Activated T-helper 1 cell treated with anti-CD3 and anti-CD28 coated beads, Interleukin-12 subunit alpha, Interleukin-12 subunit beta, Interleukin-2, Interleukin-4 antibody, amounts not matched to agents 30 ng/mL and 10 ng/mL and 1 ng/mL, durations not matched to agents 14 hours and 24 hours and 36 hours (primary cell): ENCODE measurements around the gene AFF3. TPM values are rescaled to one million over a fixed set of nuclear protein-coding genes. Genes with fewer than 3 reads are reported as not detected.

ENCODE experiments used
- DNase-seq: peaks from one replicate; pipeline ENCODE4 v3.0.0; 2021; ENCODE audit warnings: low spot score
- H3K27ac Mint-ChIP-seq: one replicate; pipeline ENCODE4 v1.8.0; 2021; ENCODE audit warnings: mild to moderate bottlenecking, mixed read lengths
- H3K27me3 Mint-ChIP-seq: one replicate; pipeline ENCODE4 v1.8.0; 2022; ENCODE audit warnings: mild to moderate bottlenecking, moderate library complexity, mixed read lengths; ENCODE audit not compliant: insufficient read depth
- H3K36me3 Mint-ChIP-seq: one replicate; pipeline ENCODE4 v1.8.0; 2021; ENCODE audit warnings: low read depth, mixed read lengths
- H3K4me1 Mint-ChIP-seq: one replicate; pipeline ENCODE4 v1.8.0; 2021; ENCODE audit warnings: low read depth, mixed read lengths
- H3K4me3 Mint-ChIP-seq: one replicate; pipeline ENCODE4 v1.8.0; 2021; ENCODE audit warnings: mild to moderate bottlenecking, moderate library complexity, mixed read lengths
- H3K9me3 Mint-ChIP-seq: one replicate; pipeline ENCODE4 v1.8.0; 2021; ENCODE audit warnings: mixed read lengths
- intact Hi-C: fragments of 100-400 bp; cut with micrococcal nuclease; formaldehyde crosslinking; loops from one replicate; pipeline ENCODE4 v1.15.1; 2024
- total RNA-seq: library from RNA; stranded (reverse); gene quantifications from 2 replicates; pipeline ENCODE4 v1.2.3, GENCODE V29; 2022

AFF3 gene
- total RNA-seq, 1 donor from 2014 or later: 2.4 TPM

DNA sequence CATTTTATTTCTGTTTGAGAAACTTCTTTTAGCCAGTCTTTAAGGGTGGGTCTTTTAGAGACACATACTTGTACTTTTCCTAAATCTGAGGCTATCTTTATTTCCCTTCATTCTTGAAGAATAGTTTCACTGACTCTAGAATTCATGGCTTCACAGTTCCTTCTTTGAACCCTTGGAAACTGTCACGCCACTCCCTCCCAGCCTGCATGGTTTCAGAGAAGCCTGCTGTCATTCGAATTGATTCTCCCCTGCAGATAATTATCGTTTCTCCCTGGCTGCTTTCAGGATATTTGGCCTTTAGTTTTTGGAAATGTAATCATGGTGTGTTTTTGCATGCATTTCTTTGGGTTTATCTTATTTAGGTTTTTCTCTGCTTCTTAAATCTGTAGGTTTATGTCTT, 580.6 kb downstream of the AFF3 start:
- peaks cover 19% of the 10 kb centered on the region for H3K27me3 Mint-ChIP-seq
- H3K4me3 Mint-ChIP-seq: no peak overlapping the region
- intact Hi-C loops: no loop called here
- no peaks in the 10 kb centered on the region for H3K36me3 Mint-ChIP-seq
- no peaks in the 10 kb centered on the region for H3K9me3 Mint-ChIP-seq
- no peak overlapping the region for H3K27ac Mint-ChIP-seq
- no peak for DNase-seq
- H3K4me1 Mint-ChIP-seq: peaks cover 4% of the 10 kb centered on the region

DNA sequence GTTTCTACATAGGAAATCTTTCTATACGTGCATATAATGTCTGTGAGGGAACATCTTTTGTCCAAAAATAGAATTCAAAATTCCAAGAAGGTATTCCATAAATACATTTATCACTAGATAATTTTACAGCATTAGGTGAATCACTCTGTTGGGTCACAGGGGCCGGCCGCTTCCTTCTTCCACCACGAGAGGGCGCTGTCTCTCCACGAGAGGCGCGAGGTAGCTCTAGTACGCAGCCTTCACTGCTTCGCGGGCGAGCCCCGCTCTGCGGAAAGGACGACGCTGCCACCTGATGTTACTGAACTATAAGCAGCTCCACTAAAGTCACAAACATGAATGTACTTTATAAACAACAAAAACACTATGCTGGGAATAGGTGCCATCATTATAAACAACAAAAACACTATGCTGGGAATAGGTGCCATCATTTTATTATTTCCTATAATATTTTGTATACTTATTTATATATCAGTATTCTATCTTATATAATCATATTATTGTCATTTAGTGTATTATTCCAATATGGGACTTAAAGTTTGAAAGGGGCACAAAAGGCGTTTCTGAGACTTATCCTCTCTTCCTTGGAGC, 583.2 kb downstream of the AFF3 start:
- Mint-ChIP-seq H3K9me3 (no peaks in the 10 kb centered on the region), H3K36me3 (no peaks in the 10 kb centered on the region), H3K4me1 (peaks cover 4% of the 10 kb centered on the region), H3K27ac (no peak overlapping the region), H3K4me3 (no peak overlapping the region), H3K27me3 (peaks cover 17% of the 10 kb centered on the region)
- DNase-seq: peak; percentile 63
- intact Hi-C loops: loop anchor here (1.0 to 5.0 kb wide), 4 partner anchors 263 to 822 kb away; no protein-coding TSS in a partner anchor

DNA sequence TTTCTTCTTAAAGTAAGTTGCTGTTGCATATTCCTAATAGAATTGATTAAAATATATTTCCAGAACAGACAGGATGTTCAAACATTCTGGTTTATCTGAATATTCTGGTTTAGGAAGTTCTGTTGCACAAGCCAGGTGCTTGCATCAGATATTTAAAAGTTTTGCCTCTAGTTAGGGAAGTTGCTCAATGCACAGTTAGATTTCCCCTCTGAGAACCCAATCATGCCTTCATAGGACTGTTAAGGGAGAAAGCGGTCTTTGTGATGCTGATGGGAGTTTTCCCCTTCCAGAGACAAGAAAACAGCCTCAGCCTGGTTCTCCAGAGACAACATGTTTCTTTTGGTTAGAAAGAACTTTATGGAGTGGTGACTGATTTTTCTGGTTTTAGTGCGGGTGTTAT, 587.0 kb downstream of the AFF3 start:
- no peak for DNase-seq
- Mint-ChIP-seq H3K36me3 (no peaks in the 10 kb centered on the region), H3K4me1 (peaks cover 4% of the 10 kb centered on the region), H3K4me3 (no peak overlapping the region), H3K9me3 (no peaks in the 10 kb centered on the region), H3K27ac (no peak overlapping the region), H3K27me3 (peaks cover 7% of the 10 kb centered on the region)
- intact Hi-C loops: loop anchor here (5.0 kb wide), 2 partner anchors 267 to 707 kb away; no protein-coding TSS in a partner anchor

DNA sequence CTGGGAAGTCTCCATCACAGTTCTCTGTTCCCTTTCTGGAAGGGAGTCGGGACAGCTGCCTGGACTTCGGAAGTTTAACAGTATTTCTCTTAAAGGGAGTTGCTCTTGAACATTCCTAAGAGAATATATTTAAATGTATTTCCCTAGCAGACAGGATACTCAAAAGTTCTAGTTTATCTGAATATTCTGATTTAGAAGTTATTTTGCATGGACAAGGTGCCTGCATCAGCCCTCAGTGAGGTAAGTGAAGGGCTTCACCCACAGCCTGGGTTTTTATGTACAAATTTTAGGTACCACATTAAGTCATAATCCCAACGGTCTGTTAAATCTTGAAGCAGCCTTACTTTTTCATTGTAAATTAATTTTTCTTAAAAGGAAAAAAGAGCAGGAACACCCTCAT, 587.5 kb downstream of the AFF3 start:
- no peaks in the 10 kb centered on the region for H3K9me3 Mint-ChIP-seq
- no peaks in the 10 kb centered on the region for H3K36me3 Mint-ChIP-seq
- DNase-seq: no peak
- H3K4me3 Mint-ChIP-seq: no peak overlapping the region
- H3K27ac Mint-ChIP-seq: no peak overlapping the region
- peaks cover 4% of the 10 kb centered on the region for H3K4me1 Mint-ChIP-seq
- H3K27me3 Mint-ChIP-seq: peaks cover 2% of the 10 kb centered on the region
- intact Hi-C loops: loop anchor here (5.0 kb wide), 2 partner anchors 267 to 707 kb away; no protein-coding TSS in a partner anchor

DNA sequence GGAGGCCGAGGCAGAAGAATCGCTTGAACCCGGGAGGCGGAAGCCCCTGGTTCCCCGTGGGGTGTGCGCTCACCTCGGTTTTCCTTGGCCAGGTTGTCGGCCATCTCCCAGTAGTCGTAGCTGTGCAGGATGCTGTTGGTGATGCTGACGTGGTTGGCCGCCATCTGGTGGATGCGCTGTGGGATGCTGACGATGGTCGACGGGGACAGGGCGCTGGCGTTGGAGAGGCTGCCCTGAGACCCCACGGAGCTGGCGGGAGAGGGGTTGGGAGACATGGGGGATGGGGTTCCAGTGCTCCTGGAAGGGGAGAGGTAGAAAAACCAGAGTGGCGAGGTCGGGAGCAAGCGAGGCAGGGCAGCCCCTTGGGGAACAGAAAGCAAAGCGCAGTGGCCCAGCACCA, 588.2 kb downstream of the AFF3 start:
- H3K27me3 Mint-ChIP-seq: no peaks in the 10 kb centered on the region
- DNase-seq: no peak
- H3K36me3 Mint-ChIP-seq: no peaks in the 10 kb centered on the region
- H3K9me3 Mint-ChIP-seq: no peaks in the 10 kb centered on the region
- H3K27ac Mint-ChIP-seq: no peak overlapping the region
- peaks cover 3% of the 10 kb centered on the region for H3K4me1 Mint-ChIP-seq
- intact Hi-C loops: no loop called here
- H3K4me3 Mint-ChIP-seq: no peak overlapping the region

DNA sequence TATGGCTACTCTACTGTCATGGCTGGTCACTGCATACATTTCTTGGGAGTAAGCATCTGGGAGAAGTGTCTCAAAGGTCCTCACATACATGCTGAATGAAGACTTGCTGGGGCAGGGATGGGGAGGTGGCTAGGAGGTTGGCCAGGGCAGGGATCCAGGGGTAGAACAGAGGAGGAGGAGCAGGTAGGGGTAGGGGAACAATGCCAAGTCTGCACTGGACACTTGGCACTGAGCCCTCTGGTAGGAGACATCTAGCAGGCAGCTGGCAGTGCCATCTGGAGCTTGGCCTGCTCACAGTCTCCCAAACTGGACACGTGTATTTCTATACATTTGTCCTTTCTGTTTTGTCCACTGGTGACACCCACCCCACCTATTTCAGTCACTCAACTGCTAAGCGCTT, 589.9 kb downstream of the AFF3 start:
- H3K27me3 Mint-ChIP-seq: peaks cover 1% of the 10 kb centered on the region
- H3K4me1 Mint-ChIP-seq: no peaks in the 10 kb centered on the region
- intact Hi-C loops: no loop called here
- H3K4me3 Mint-ChIP-seq: no peak overlapping the region
- no peaks in the 10 kb centered on the region for H3K9me3 Mint-ChIP-seq
- no peaks in the 10 kb centered on the region for H3K36me3 Mint-ChIP-seq
- no peak overlapping the region for H3K27ac Mint-ChIP-seq
- DNase-seq: no peak

DNA sequence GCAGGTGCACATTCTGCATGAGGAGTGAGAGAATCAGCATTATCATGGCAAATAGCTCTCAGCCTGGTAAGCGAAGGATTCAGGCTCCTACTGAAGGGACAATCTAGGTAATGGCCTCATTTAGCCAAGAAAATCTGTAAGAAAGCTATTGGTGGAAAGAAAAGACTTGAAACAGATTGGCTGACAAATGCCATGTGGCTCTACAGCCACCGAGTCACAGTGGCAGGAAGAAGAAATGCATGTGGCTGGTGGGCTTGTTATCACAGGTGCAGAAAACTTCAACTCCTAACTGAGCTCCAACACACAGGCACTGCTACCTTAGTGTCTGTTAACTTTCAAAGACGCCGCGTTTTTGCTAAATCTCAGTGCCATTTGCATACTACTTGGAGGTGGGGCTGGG, 592.0 kb downstream of the AFF3 start:
- Mint-ChIP-seq H3K27me3 (peaks cover 1% of the 10 kb centered on the region), H3K27ac (no peak overlapping the region), H3K4me3 (no peak overlapping the region), H3K4me1 (no peaks in the 10 kb centered on the region), H3K36me3 (no peaks in the 10 kb centered on the region), H3K9me3 (no peaks in the 10 kb centered on the region)
- intact Hi-C loops: no loop called here
- no peak for DNase-seq

DNA sequence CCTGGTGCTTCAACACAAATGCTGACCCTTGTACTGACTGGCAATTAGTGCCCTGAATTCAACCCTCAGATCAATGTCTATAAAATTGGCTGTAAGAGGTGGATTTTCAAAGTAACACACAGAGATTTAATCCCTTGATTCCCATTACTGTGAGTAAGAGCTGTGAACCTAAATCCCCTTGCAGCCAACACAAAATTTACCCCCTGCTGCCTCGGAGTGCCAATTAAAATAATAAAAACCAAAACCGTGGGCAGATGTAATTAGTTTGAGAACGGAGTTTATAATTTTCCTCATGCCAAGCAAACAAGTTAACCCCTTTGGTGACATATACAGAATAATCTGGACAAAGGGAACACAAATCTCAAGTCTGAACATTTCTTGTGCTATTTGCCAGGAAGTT, 596.8 kb downstream of the AFF3 start:
- no peak for DNase-seq
- Mint-ChIP-seq H3K36me3 (no peaks in the 10 kb centered on the region), H3K4me3 (no peak overlapping the region), H3K27me3 (peaks cover 12% of the 10 kb centered on the region), H3K4me1 (no peaks in the 10 kb centered on the region), H3K27ac (no peak overlapping the region), H3K9me3 (no peaks in the 10 kb centered on the region)
- intact Hi-C loops: no loop called here

DNA sequence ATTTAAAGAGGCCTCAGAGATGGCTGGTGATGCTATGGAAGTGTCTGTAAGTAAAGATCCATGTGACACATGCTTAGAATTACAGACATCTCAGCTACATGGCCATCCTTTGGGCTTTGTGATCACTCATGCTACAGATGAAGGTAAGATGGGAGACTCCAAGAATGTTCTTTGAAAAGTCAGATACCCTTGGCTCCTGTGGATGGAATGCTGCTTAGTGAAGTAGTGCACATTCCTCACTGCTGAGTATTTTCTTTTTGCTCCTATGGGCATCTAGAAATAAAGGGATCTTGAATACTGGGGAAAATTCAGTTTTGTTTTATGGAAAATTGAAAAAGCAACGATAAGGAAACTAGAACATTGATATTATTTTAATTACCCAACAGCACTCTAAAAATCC, 597.3 kb downstream of the AFF3 start:
- Mint-ChIP-seq H3K4me1 (no peaks in the 10 kb centered on the region), H3K27me3 (peaks cover 12% of the 10 kb centered on the region), H3K9me3 (no peaks in the 10 kb centered on the region), H3K4me3 (no peak overlapping the region), H3K36me3 (no peaks in the 10 kb centered on the region), H3K27ac (no peak overlapping the region)
- intact Hi-C loops: no loop called here
- no peak for DNase-seq

DNA sequence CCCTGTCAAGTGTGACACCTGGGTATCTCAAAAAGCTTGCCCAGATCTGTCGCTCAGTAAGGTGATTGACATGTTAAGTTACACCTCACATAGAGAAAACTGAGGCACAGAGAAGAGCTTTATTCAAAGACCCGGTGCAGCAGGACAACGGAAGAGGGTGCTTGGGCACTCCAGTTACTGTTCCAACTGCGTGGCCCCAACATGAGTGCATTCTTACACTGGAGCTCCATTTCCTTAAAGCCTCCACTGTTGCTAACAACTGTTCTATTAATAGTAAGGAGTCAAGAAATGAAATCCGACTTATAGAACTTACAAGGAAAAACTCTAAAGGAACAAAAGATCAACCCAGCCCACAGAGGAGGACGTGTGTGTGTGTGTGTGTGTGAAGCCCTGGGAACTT, 597.8 kb downstream of the AFF3 start:
- Mint-ChIP-seq H3K27me3 (peaks cover 12% of the 10 kb centered on the region), H3K27ac (no peak overlapping the region), H3K4me1 (no peaks in the 10 kb centered on the region), H3K36me3 (no peaks in the 10 kb centered on the region), H3K4me3 (no peak overlapping the region), H3K9me3 (no peaks in the 10 kb centered on the region)
- DNase-seq: no peak
- intact Hi-C loops: no loop called here

DNA sequence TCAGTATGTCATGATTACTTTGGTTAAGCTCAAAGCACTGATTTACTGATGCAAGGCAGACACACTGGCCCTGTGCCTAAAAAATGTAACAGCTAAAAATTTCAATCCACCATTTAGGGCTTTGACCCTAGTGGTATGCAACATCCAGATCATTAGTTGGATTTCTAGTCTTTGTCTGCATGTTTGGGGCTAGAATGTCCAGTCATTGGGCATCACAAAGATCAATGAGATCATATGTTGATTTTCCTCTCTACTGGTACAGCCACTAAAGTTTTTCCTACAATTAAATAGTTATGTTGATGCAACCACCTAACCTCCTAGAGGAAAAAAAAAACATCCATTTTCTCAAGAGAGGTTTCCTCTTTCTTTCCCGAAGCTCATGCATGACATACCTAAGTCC, 599.1 kb downstream of the AFF3 start:
- peaks cover 19% of the 10 kb centered on the region for H3K27me3 Mint-ChIP-seq
- no peaks in the 10 kb centered on the region for H3K9me3 Mint-ChIP-seq
- no peak for DNase-seq
- intact Hi-C loops: no loop called here
- H3K36me3 Mint-ChIP-seq: no peaks in the 10 kb centered on the region
- H3K4me1 Mint-ChIP-seq: no peaks in the 10 kb centered on the region
- H3K4me3 Mint-ChIP-seq: no peak overlapping the region
- H3K27ac Mint-ChIP-seq: no peak overlapping the region

DNA sequence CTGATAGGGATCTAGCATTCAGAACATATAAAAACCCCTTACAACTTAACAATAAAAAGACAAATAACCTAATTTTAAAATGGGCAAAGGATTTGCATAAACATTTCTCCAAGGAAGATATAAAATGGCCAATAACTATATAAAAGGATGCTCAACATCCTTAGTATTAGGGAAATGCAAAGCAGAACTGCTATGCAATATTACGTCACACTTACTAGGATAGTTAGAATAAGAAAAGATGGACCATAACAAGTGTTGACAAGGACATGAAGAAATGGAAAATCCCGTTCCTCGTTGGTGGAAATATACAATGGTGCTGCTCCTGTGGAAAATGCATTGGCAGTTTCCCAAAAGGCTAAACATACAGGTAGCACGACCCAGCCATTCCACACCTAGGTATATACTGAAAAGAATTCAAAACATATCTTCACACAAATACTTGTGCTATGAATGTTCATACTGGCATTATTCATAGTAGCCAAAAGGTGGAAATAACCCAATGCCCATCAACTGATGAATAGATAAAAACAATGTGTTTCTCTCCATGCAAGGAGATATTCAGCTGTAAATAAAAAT, 604.4 kb downstream of the AFF3 start:
- no peak overlapping the region for H3K27ac Mint-ChIP-seq
- intact Hi-C loops: no loop called here
- H3K36me3 Mint-ChIP-seq: no peaks in the 10 kb centered on the region
- H3K4me3 Mint-ChIP-seq: no peak overlapping the region
- no peaks in the 10 kb centered on the region for H3K4me1 Mint-ChIP-seq
- peaks cover 16% of the 10 kb centered on the region for H3K27me3 Mint-ChIP-seq
- DNase-seq: no peak
- no peaks in the 10 kb centered on the region for H3K9me3 Mint-ChIP-seq

DNA sequence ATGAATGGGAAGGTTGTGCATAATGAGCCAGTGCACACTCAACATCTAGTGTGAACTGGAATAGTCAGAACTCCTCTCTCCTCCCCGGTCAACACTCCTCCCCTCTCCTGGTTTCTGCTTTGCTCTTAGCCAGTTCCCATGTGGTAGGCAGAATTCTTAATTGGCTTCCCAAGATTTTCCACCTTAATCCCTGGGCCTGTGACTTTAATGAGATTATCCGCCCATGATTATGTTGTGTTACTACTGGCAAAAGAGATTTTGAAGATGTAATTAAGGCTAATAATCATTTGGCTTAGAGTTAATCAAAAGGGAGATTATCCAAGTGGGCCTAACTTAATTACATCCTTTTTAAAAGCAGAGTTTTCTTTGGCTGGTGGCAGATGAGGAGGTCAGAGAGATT, 618.3 kb downstream of the AFF3 start:
- no peak overlapping the region for H3K4me3 Mint-ChIP-seq
- peaks cover 1% of the 10 kb centered on the region for H3K27me3 Mint-ChIP-seq
- no peaks in the 10 kb centered on the region for H3K9me3 Mint-ChIP-seq
- no peaks in the 10 kb centered on the region for H3K4me1 Mint-ChIP-seq
- no peak for DNase-seq
- intact Hi-C loops: no loop called here
- no peaks in the 10 kb centered on the region for H3K36me3 Mint-ChIP-seq
- no peak overlapping the region for H3K27ac Mint-ChIP-seq

DNA sequence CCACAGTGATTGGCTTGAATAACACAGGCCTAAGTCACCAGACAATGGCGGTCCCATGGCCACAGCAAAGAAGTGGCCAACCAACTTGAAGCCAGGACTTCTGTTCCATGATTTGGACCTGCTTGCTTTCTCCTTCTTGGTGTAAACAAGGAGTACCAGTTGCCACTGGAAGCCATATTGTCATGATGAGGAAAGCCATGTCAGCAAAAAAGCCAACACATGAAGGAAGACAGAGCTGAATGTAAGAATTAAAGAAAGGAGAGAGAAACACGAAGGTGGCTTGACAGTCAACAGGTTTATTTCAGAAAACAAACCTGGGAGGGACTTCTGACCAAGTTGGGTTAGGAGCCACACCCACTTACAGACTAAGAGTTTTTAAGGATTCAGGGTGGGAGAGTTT, 620.2 kb downstream of the AFF3 start:
- no peaks in the 10 kb centered on the region for H3K36me3 Mint-ChIP-seq
- no peak for DNase-seq
- no peaks in the 10 kb centered on the region for H3K9me3 Mint-ChIP-seq
- H3K27ac Mint-ChIP-seq: no peak overlapping the region
- H3K4me3 Mint-ChIP-seq: no peak overlapping the region
- intact Hi-C loops: no loop called here
- no peaks in the 10 kb centered on the region for H3K4me1 Mint-ChIP-seq
- peaks cover 3% of the 10 kb centered on the region for H3K27me3 Mint-ChIP-seq
